ENCODE measurements around the gene RASSF7. TPM values are rescaled to one million over a fixed set of nuclear protein-coding genes. Genes with fewer than 3 reads are reported as not detected.

Gene RASSF7
- total and polyA plus RNA-seq, 10 of the 15 experiments (the other 5 are each of a cell fraction or from before 2014, with no cell fraction given) = 0.39 to 29.7 (median 13.2) TPM

- TF ChIP-seq CHD1 (IDR thresholded peaks at IDR 0.05; ENCODE audit: low read depth, low read length) (no peak), SMARCA5 (IDR thresholded peaks at IDR 0.05) (0 out of 2 replicates have a peak, but pooled peaks have one; percentile 3), IRF4 (IDR thresholded peaks at IDR 0.05; ENCODE audit: low read depth, low read length) (no peak), REST (IDR thresholded peaks at IDR 0.05; ENCODE audit: low read depth, low read length) (no peak), BMI1 (IDR thresholded peaks at IDR 0.05; ENCODE audit: borderline replicate concordance) (no peak), CEBPZ (IDR thresholded peaks at IDR 0.05; ENCODE audit: low read depth, low read length) (no peak), SIX5 (IDR thresholded peaks at IDR 0.05; ENCODE audit: low read depth, low read length, severe bottlenecking) (no peak), IKZF1 (conservative IDR thresholded peaks at IDR 0.05) (peak; percentile 46), ZBED1 (IDR thresholded peaks at IDR 0.05; ENCODE audit: borderline replicate concordance) (no peak), NKRF (conservative IDR thresholded peaks at IDR 0.05) (no peak; the same call in 1 of the 2 replicates), SREBF2 (IDR thresholded peaks at IDR 0.05; ENCODE audit: low read length) (no peak), ATF2 (IDR thresholded peaks at IDR 0.05; ENCODE audit: low read length) (no peak), CBX5 (IDR thresholded peaks at IDR 0.05; ENCODE audit: low read depth) (no peak), ZNF592 (IDR thresholded peaks at IDR 0.05) (no peak), POLR2A (IDR thresholded peaks at IDR 0.05; ENCODE audit: low read depth, low read length) (0 out of 2 replicates have a peak, but pooled peaks have one; percentile 15)
These were observed 606 bp downstream of the RASSF7 start (continued) for GRCh38 chr11:561148-562003.

Measured in GM12878 (cell line).